Measurements from ENCODE around the gene PSMD12.
A peak's percentile ranks its signal among the peaks of the same experiment; 100 is the strongest.
"Not testable (repeated sequence)": the region's sequence is repeated elsewhere in the genome, so short reads cannot be mapped to it uniquely, and the experiment has no call there.

Gene PSMD12

GRCh38 chr17:67353161-67353560, 13.2 kb downstream of the PSMD12 start:
- no peak for DNase-seq

GRCh38 chr17:67349420-67349819, 17.0 kb downstream of the PSMD12 start:
- no peak for DNase-seq

- DNase-seq, result no peak
Measured at GRCh38 chr17:67347826-67348225, 18.6 kb downstream of the PSMD12 start.

- no peak for DNase-seq
Measured at GRCh38 chr17:67343237-67343636, 23.1 kb downstream of the PSMD12 start.

GRCh38 chr17:67338353-67338752, 28.0 kb downstream of the PSMD12 start:
- not testable (repeated sequence) for DNase-seq

- no peak for DNase-seq
Measured at GRCh38 chr17:67336859-67337258, 29.5 kb downstream of the PSMD12 start.

GRCh38 chr17:67335245-67335835, 31.0 kb downstream of the PSMD12 start:
- DNase-seq, result no peak

- not testable (repeated sequence) for DNase-seq
Measured at GRCh38 chr17:67332162-67332508, 34.2 kb downstream of the PSMD12 start.

GRCh38 chr17:67331381-67332161, 34.8 kb downstream of the PSMD12 start:
- not testable (repeated sequence) for DNase-seq

GRCh38 chr17:67328026-67328425, 38.4 kb downstream of the PSMD12 start:
- no peak for DNase-seq

- DNase-seq, result not testable (repeated sequence)
Measured at GRCh38 chr17:67326959-67327745, 39.2 kb downstream of the PSMD12 start.

- no peak for DNase-seq
Measured at GRCh38 chr17:67326440-67326839, 39.9 kb downstream of the PSMD12 start.

- DNase-seq, result no peak
Measured at GRCh38 chr17:67324330-67324729, 42.0 kb downstream of the PSMD12 start.

- DNase-seq, result no peak
Measured at GRCh38 chr17:67323445-67323844, 42.9 kb downstream of the PSMD12 start.

GRCh38 chr17:67322042-67322787, 44.2 kb downstream of the PSMD12 start:
- peak; percentile 84 for DNase-seq

GRCh38 chr17:67321486-67321885, 44.9 kb downstream of the PSMD12 start:
- DNase-seq, result not testable (repeated sequence)

GRCh38 chr17:67316781-67317180, 49.6 kb downstream of the PSMD12 start:
- no peak for DNase-seq

- no peak for DNase-seq
Measured at GRCh38 chr17:67315865-67316264, 50.5 kb downstream of the PSMD12 start.

GRCh38 chr17:67312265-67312664, 54.1 kb downstream of the PSMD12 start:
- no peak for DNase-seq

GRCh38 chr17:67311575-67311974, 54.8 kb downstream of the PSMD12 start:
- no peak for DNase-seq

GRCh38 chr17:67310406-67310805, 56.0 kb downstream of the PSMD12 start:
- DNase-seq, result no peak

- DNase-seq, result not testable (repeated sequence)
Measured at GRCh38 chr17:67305446-67306235, 60.7 kb downstream of the PSMD12 start.

Data from NCI-H2227 treated with DMSO at 0.1 percent for 48 hours (cell line).